ENCODE measurements around the gene NEAT1. TPM values are rescaled to one million over a fixed set of nuclear protein-coding genes. Genes with fewer than 3 reads are reported as not detected.

NEAT1 gene
- total RNA-seq, 5 donors from 2014 or later (not counting 1 experiment from before 2014, with no cell fraction given): 368 to 1,017 (median 906) TPM

- H3K27me3 Mint-ChIP-seq: no peaks in the 10 kb centered on the region
- WGBS (ENCODE audit: insufficient coverage): 93% methylated on average over 5 of the region's 8 CpGs
- peak overlapping the region; percentile 46 to 58 for H3K27ac Mint-ChIP-seq
- Histone ChIP-seq H3K27me3 (replicated peaks in 1 of 2; ENCODE audit: control insufficient read depth in 2 of 2, extremely low read depth in 1 of 2, insufficient read depth in 2 of 2, low read length in 1 of 2) (no peaks in the 10 kb centered on the region), H3K9me3 (no peaks in the 10 kb centered on the region), H3K27ac (ENCODE audit: low read length) (no peak overlapping the region), H3K4me1 (ENCODE audit: control insufficient read depth in 1 of 2, extremely low read depth in 1 of 2, insufficient read depth in 2 of 2, low read length in 2 of 2) (peaks cover 0 to 26% of the 10 kb centered on the region in 2 experiments), H3K36me3 (ENCODE audit: control insufficient read depth in 2 of 2, extremely low read depth in 1 of 2, insufficient read depth in 1 of 2, low read length in 1 of 2) (peaks cover 7 to 10% of the 10 kb centered on the region in 2 donors), H3K4me3 (ENCODE audit: control insufficient read depth in 1 of 2, extremely low read depth in 1 of 2, low read length in 1 of 2) (no peak overlapping the region)
- no peak for ATAC-seq (replicated peaks in 1 of 4)
- H3K36me3 Mint-ChIP-seq: no peaks in the 10 kb centered on the region
- ChIA-PET POLR2A (interaction anchor here in 1 of 2 donors (0.8 kb wide), 1 partner anchor 121 kb away, joined by 3 read pairs; the partner anchor contains the start of gene MALAT1), CTCF (no interaction called here)
- H3K4me3 Mint-ChIP-seq: no peak overlapping the region
- peaks cover 13 to 24% (median 19%) of the 10 kb centered on the region in 3 donors for H3K4me1 Mint-ChIP-seq
- DNase-seq: no peak
- H3K9me3 Mint-ChIP-seq: no peaks in the 10 kb centered on the region
These were observed 44.8 kb upstream of the NEAT1 start for GRCh38 chr11:65377777-65378176.

GRCh38 chr11:65378208-65378927 is 44.2 kb upstream of the NEAT1 start:
- no peaks in the 10 kb centered on the region for H3K27me3 ChIP-seq (replicated peaks in 1 of 2; ENCODE audit: control insufficient read depth in 2 of 2, extremely low read depth in 1 of 2, insufficient read depth in 2 of 2, low read length in 1 of 2)
- no peak overlapping the region for H3K27ac ChIP-seq (ENCODE audit: low read length)
- 82% methylated on average over 18 of the region's 19 CpGs for WGBS (ENCODE audit: insufficient coverage)
- no peak overlapping the region for H3K4me3 Mint-ChIP-seq
- no peaks in the 10 kb centered on the region for H3K9me3 Mint-ChIP-seq
- H3K36me3 ChIP-seq (ENCODE audit: control insufficient read depth in 2 of 2, extremely low read depth in 1 of 2, insufficient read depth in 1 of 2, low read length in 1 of 2): peaks cover 7 to 10% of the 10 kb centered on the region in 2 donors
- peaks cover 3 to 32% of the 10 kb centered on the region in 2 experiments for H3K4me1 ChIP-seq (ENCODE audit: control insufficient read depth in 1 of 2, extremely low read depth in 1 of 2, insufficient read depth in 2 of 2, low read length in 2 of 2)
- peak overlapping the region; percentile 46 to 58 for H3K27ac Mint-ChIP-seq
- no peak for ATAC-seq (replicated peaks in 1 of 4)
- ChIA-PET CTCF (no interaction called here), POLR2A (interaction anchor here in 1 of 2 donors (0.8 kb wide), 1 partner anchor 120 kb away, joined by 3 read pairs; the partner anchor contains the start of gene MALAT1)
- no peak overlapping the region for H3K4me3 ChIP-seq (ENCODE audit: control insufficient read depth in 1 of 2, extremely low read depth in 1 of 2, low read length in 1 of 2)
- H3K27me3 Mint-ChIP-seq: no peaks in the 10 kb centered on the region
- peak in 1 of 35 experiments; percentile 43 for DNase-seq
- peaks cover 19 to 30% (median 25%) of the 10 kb centered on the region in 3 donors for H3K4me1 Mint-ChIP-seq
- no peaks in the 10 kb centered on the region for H3K36me3 Mint-ChIP-seq
- no peaks in the 10 kb centered on the region for H3K9me3 ChIP-seq

GRCh38 chr11:65378928-65379638 is 43.5 kb upstream of the NEAT1 start:
- no peak for DNase-seq
- Histone ChIP-seq H3K27me3 (replicated peaks in 1 of 2; ENCODE audit: control insufficient read depth in 2 of 2, extremely low read depth in 1 of 2, insufficient read depth in 2 of 2, low read length in 1 of 2) (no peaks in the 10 kb centered on the region), H3K4me1 (ENCODE audit: control insufficient read depth in 1 of 2, extremely low read depth in 1 of 2, insufficient read depth in 2 of 2, low read length in 2 of 2) (peaks cover 4 to 39% of the 10 kb centered on the region in 2 experiments), H3K9me3 (no peaks in the 10 kb centered on the region), H3K27ac (ENCODE audit: low read length) (no peak overlapping the region), H3K4me3 (ENCODE audit: control insufficient read depth in 1 of 2, extremely low read depth in 1 of 2, low read length in 1 of 2) (no peak overlapping the region), H3K36me3 (ENCODE audit: control insufficient read depth in 2 of 2, extremely low read depth in 1 of 2, insufficient read depth in 1 of 2, low read length in 1 of 2) (peaks cover 7 to 10% of the 10 kb centered on the region in 2 donors)
- Mint-ChIP-seq H3K27me3 (no peaks in the 10 kb centered on the region), H3K9me3 (no peaks in the 10 kb centered on the region), H3K27ac (no peak overlapping the region), H3K4me3 (no peak overlapping the region), H3K36me3 (no peaks in the 10 kb centered on the region), H3K4me1 (peaks cover 24 to 35% (median 32%) of the 10 kb centered on the region in 3 donors)
- WGBS (ENCODE audit: insufficient coverage): 96% methylated on average over 10 of the region's 14 CpGs
- CTCF ChIA-PET: interaction anchor here in 1 of 2 donors (0.6 kb wide), 1 partner anchor 222 kb away, joined by 6 read pairs; no protein-coding TSS in a partner anchor
- POLR2A ChIA-PET: interaction anchor here in 1 of 2 donors (0.8 kb wide), 1 partner anchor 120 kb away, joined by 3 read pairs; the partner anchor contains the start of gene MALAT1
- ATAC-seq (replicated peaks in 1 of 4): no peak

DNA sequence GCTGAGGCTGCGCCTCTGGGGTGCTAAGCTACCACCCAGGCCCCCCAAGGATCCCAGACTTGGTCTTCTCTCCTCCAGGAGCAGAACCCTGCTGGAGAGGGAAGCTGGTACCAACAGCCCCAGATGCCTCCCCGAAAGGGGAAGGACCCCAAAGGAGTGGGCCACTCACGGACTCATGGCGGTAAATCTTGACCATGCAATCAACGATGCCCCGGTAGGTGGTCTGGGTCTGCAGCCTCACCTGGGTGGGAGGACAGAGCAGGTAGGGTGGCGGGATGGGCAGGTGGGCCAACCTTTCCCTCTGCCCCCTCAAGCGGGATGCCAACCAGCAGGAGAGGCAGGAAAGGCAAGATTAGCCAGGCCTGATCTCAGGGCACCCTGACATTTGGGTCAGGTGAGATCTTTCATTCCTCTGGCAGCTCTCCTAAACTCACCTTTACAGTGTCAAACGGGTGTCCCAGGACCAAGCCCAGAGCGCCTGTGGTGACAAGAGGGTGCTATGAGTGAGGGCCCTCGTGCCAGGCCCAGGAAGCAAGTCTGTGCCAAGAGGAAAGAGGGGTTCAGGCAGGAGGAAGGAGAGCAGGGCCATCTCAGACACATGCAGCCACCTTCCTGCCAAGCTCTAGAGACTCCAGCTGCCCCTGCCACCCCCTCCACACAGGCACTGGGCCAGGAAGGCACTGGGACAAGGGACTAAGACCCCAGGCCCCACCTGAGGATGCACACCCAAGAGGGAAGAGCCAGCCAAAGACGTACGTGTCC is 42.7 kb upstream of the NEAT1 start:
- Histone ChIP-seq H3K4me1 (ENCODE audit: control insufficient read depth in 1 of 2, extremely low read depth in 1 of 2, insufficient read depth in 2 of 2, low read length in 2 of 2) (peaks cover 7 to 47% of the 10 kb centered on the region in 2 experiments), H3K27me3 (replicated peaks in 1 of 2; ENCODE audit: control insufficient read depth in 2 of 2, extremely low read depth in 1 of 2, insufficient read depth in 2 of 2, low read length in 1 of 2) (no peaks in the 10 kb centered on the region), H3K36me3 (ENCODE audit: control insufficient read depth in 2 of 2, extremely low read depth in 1 of 2, insufficient read depth in 1 of 2, low read length in 1 of 2) (peaks cover 7 to 10% of the 10 kb centered on the region in 2 donors), H3K9me3 (no peaks in the 10 kb centered on the region), H3K27ac (ENCODE audit: low read length) (no peak overlapping the region), H3K4me3 (ENCODE audit: control insufficient read depth in 1 of 2, extremely low read depth in 1 of 2, low read length in 1 of 2) (no peak overlapping the region)
- H3K9me3 Mint-ChIP-seq: no peaks in the 10 kb centered on the region
- H3K27me3 Mint-ChIP-seq: no peaks in the 10 kb centered on the region
- no peaks in the 10 kb centered on the region for H3K36me3 Mint-ChIP-seq
- POLR2A ChIA-PET: interaction anchor here in 1 of 2 donors (0.5 kb wide), 1 partner anchor 53 kb away, joined by 3 read pairs; no protein-coding TSS in a partner anchor
- H3K4me1 Mint-ChIP-seq: peaks cover 32 to 43% (median 40%) of the 10 kb centered on the region in 3 donors
- ATAC-seq (replicated peaks in 1 of 4) (no peak), DNase-seq (no peak)
- 100% methylated on average over 3 of the region's 13 CpGs for WGBS (ENCODE audit: insufficient coverage)
- CTCF ChIA-PET: interaction anchor here in 1 of 2 donors (0.6 kb wide), 1 partner anchor 223 kb away, joined by 6 read pairs; no protein-coding TSS in a partner anchor
- H3K4me3 Mint-ChIP-seq: peak overlapping the region in 2 of 3 donors; percentile 17 to 96
- peak overlapping the region; percentile 58 to 100 for H3K27ac Mint-ChIP-seq

GRCh38 chr11:65380460-65381119 is 42.0 kb upstream of the NEAT1 start:
- Mint-ChIP-seq H3K36me3 (no peaks in the 10 kb centered on the region), H3K27ac (peak overlapping the region; percentile 98 to 100), H3K9me3 (no peaks in the 10 kb centered on the region), H3K4me1 (peaks cover 39 to 50% (median 48%) of the 10 kb centered on the region in 3 donors), H3K27me3 (no peaks in the 10 kb centered on the region), H3K4me3 (peak overlapping the region in 2 of 3 donors; percentile 84 to 96)
- Histone ChIP-seq H3K27me3 (replicated peaks in 1 of 2; ENCODE audit: control insufficient read depth in 2 of 2, extremely low read depth in 1 of 2, insufficient read depth in 2 of 2, low read length in 1 of 2) (no peaks in the 10 kb centered on the region), H3K9me3 (no peaks in the 10 kb centered on the region), H3K36me3 (ENCODE audit: control insufficient read depth in 2 of 2, extremely low read depth in 1 of 2, insufficient read depth in 1 of 2, low read length in 1 of 2) (peaks cover 7 to 10% of the 10 kb centered on the region in 2 donors), H3K4me3 (ENCODE audit: control insufficient read depth in 1 of 2, extremely low read depth in 1 of 2, low read length in 1 of 2) (no peak overlapping the region), H3K27ac (ENCODE audit: low read length) (peak overlapping the region; percentile 95), H3K4me1 (ENCODE audit: control insufficient read depth in 1 of 2, extremely low read depth in 1 of 2, insufficient read depth in 2 of 2, low read length in 2 of 2) (peaks cover 10 to 54% of the 10 kb centered on the region in 2 experiments)
- ATAC-seq (replicated peaks in 1 of 4) (no peak), DNase-seq (no peak)
- WGBS (ENCODE audit: insufficient coverage): 95% methylated on average over 14 of the region's 16 CpGs
- ChIA-PET CTCF (interaction anchor here in 1 of 2 donors (0.6 to 0.7 kb wide), 2 partner anchors 12 to 131 kb away, joined by 3 to 4 read pairs; no protein-coding TSS in a partner anchor), POLR2A (interaction anchor here in 1 of 2 donors (0.5 to 0.7 kb wide), 2 partner anchors 52 to 140 kb away, joined by 3 read pairs; no protein-coding TSS in a partner anchor)
